Omental fat pad (tissue), 4 donors: ENCODE data around the gene NFX1. TPM values are rescaled to one million over a fixed set of nuclear protein-coding genes. Genes with fewer than 3 reads are reported as not detected.

Source experiments
- ATAC-seq: fragments of 150-250 bp; one replicate; pipeline ENCODE4 v1.9.1; 2016; ENCODE audit warnings: mild to moderate bottlenecking, moderate library complexity; ENCODE audit not compliant: low FRiP score
- DNase-seq: peaks from one replicate; pipeline ENCODE4 v3.0.0-alpha.2; 2019; ENCODE audit warnings: low spot score
- CTCF ChIP-seq, 3 donors: fragments of 450-650 bp; IDR thresholded peaks; one replicate each; pipeline ENCODE4 v1.5.1; 2016 to 2017; ENCODE audit warnings: antibody characterized with exemption in 3 of 3, mild to moderate bottlenecking in 3 of 3, moderate library complexity in 2 of 3
- total RNA-seq, 4 donors: library from RNA; depleted of rRNA; stranded (reverse); fragments of >200 nt; gene quantifications; one replicate each; pipeline ENCODE4 v1.1.0, GENCODE V29; 2016

The NFX1 gene
- total RNA-seq, 4 donors from 2014 or later: 31.4 to 37.4 (median 34.9) TPM

GRCh38 chr9:33248606-33249005 is 41.7 kb upstream of the NFX1 start:
- ATAC-seq (no peak), DNase-seq (no peak)
- TF ChIP-seq CTCF (IDR thresholded peaks at IDR 0.05): no peak

GRCh38 chr9:33249087-33249658 is 41.1 kb upstream of the NFX1 start:
- no peak for DNase-seq
- no peak for TF ChIP-seq CTCF (IDR thresholded peaks at IDR 0.05)
- no peak for ATAC-seq

- no peak for TF ChIP-seq CTCF (IDR thresholded peaks at IDR 0.05)
- ATAC-seq (no peak), DNase-seq (no peak)
Measured at GRCh38 chr9:33249983-33250382, 40.3 kb upstream of the NFX1 start.

GRCh38 chr9:33250458-33250995 is 39.8 kb upstream of the NFX1 start:
- TF ChIP-seq CTCF (IDR thresholded peaks at IDR 0.05): no peak
- ATAC-seq: no peak

GRCh38 chr9:33254211-33254610 is 36.1 kb upstream of the NFX1 start:
- DNase-seq (no peak), ATAC-seq (no peak)
- TF ChIP-seq CTCF (IDR thresholded peaks at IDR 0.05): no peak

More at GRCh38 chr9:33250458-33250995, 39.8 kb upstream of the NFX1 start:
- no peak for DNase-seq

- no peak for TF ChIP-seq CTCF (IDR thresholded peaks at IDR 0.05)
- ATAC-seq (no peak), DNase-seq (no peak)
Measured at GRCh38 chr9:33255014-33255413, 35.3 kb upstream of the NFX1 start.

- TF ChIP-seq CTCF (IDR thresholded peaks at IDR 0.05): no peak
- no peak for DNase-seq
- no peak for ATAC-seq
Measured at GRCh38 chr9:33255471-33255870, 34.8 kb upstream of the NFX1 start.
